ENCODE measurements around the gene GIGYF2. TPM values are rescaled to one million over a fixed set of nuclear protein-coding genes. Genes with fewer than 3 reads are reported as not detected.

Gene GIGYF2
- total RNA-seq, 1 experiment from 2014 or later: 71.1 TPM

GRCh38 chr2:232666051-232666805 lies 30.9 kb upstream of the GIGYF2 start:
- intact Hi-C loops (cut with micrococcal nuclease): no loop called here
- POLR2A ChIA-PET: no interaction called here
- Mint-ChIP-seq H3K9me3 (ENCODE audit: unreplicated experiment) (no peaks in the 10 kb centered on the region), H3K36me3 (ENCODE audit: insufficient read depth, unreplicated experiment) (no peaks in the 10 kb centered on the region), H3K4me1 (ENCODE audit: insufficient read depth, unreplicated experiment) (no peaks in the 10 kb centered on the region), H3K27me3 (ENCODE audit: insufficient read depth, unreplicated experiment) (no peaks in the 10 kb centered on the region), H3K27ac (ENCODE audit: low read depth, unreplicated experiment) (no peak overlapping the region), H3K4me3 (ENCODE audit: unreplicated experiment) (no peak overlapping the region)
- TF ChIP-seq CTCF (IDR thresholded peaks at IDR 0.05; ENCODE audit: unreplicated experiment): no peak
- no TSS peak for BruUV-seq (replicated peaks)
- CTCF ChIA-PET: interaction anchor here (0.6 to 2.1 kb wide), 4 partner anchors 39 to 392 kb away, joined by 3 to 6 read pairs (median 3); no protein-coding TSS in a partner anchor
- DNase-seq (ENCODE audit: unreplicated experiment): no peak

- Mint-ChIP-seq H3K27me3 (ENCODE audit: insufficient read depth, unreplicated experiment) (no peaks in the 10 kb centered on the region), H3K9me3 (ENCODE audit: unreplicated experiment) (no peaks in the 10 kb centered on the region), H3K36me3 (ENCODE audit: insufficient read depth, unreplicated experiment) (no peaks in the 10 kb centered on the region), H3K4me1 (ENCODE audit: insufficient read depth, unreplicated experiment) (no peaks in the 10 kb centered on the region), H3K4me3 (ENCODE audit: unreplicated experiment) (no peak overlapping the region), H3K27ac (ENCODE audit: low read depth, unreplicated experiment) (no peak overlapping the region)
- ChIA-PET CTCF (interaction anchor here (0.6 to 0.7 kb wide), 2 partner anchors 16 to 84 kb away, joined by 3 read pairs; no protein-coding TSS in a partner anchor), POLR2A (interaction anchor here (1.3 kb wide), 1 partner anchor 15 kb away, joined by 3 read pairs; no protein-coding TSS in a partner anchor)
- intact Hi-C loops (cut with micrococcal nuclease): no loop called here
- DNase-seq (ENCODE audit: unreplicated experiment): no peak
- TF ChIP-seq CTCF (IDR thresholded peaks at IDR 0.05; ENCODE audit: unreplicated experiment): no peak
- BruUV-seq (replicated peaks): no TSS peak
Measured at GRCh38 chr2:232667989-232668583, 29.0 kb upstream of the GIGYF2 start.

- DNase-seq (ENCODE audit: unreplicated experiment): peak; percentile 27
- Mint-ChIP-seq H3K9me3 (ENCODE audit: unreplicated experiment) (no peaks in the 10 kb centered on the region), H3K27ac (ENCODE audit: low read depth, unreplicated experiment) (no peak overlapping the region), H3K4me3 (ENCODE audit: unreplicated experiment) (no peak overlapping the region), H3K27me3 (ENCODE audit: insufficient read depth, unreplicated experiment) (no peaks in the 10 kb centered on the region), H3K36me3 (ENCODE audit: insufficient read depth, unreplicated experiment) (no peaks in the 10 kb centered on the region), H3K4me1 (ENCODE audit: insufficient read depth, unreplicated experiment) (no peaks in the 10 kb centered on the region)
- intact Hi-C loops (cut with micrococcal nuclease): no loop called here
- TF ChIP-seq CTCF (IDR thresholded peaks at IDR 0.05; ENCODE audit: unreplicated experiment): no peak
- ChIA-PET POLR2A (interaction anchor here (1.3 kb wide), 1 partner anchor 16 kb away, joined by 3 read pairs; no protein-coding TSS in a partner anchor), CTCF (interaction anchor here (0.6 to 0.7 kb wide), 4 partner anchors 16 to 85 kb away, joined by 3 to 4 read pairs (median 3); no protein-coding TSS in a partner anchor)
- BruUV-seq (replicated peaks): no TSS peak
Measured at GRCh38 chr2:232668805-232669444, 28.2 kb upstream of the GIGYF2 start.

- ChIA-PET CTCF (interaction anchor here (0.5 kb wide), 1 partner anchor 11 kb away, joined by 3 read pairs; no protein-coding TSS in a partner anchor), POLR2A (interaction anchor here (0.6 kb wide), 1 partner anchor 45 kb away, joined by 3 read pairs; no protein-coding TSS in a partner anchor)
- DNase-seq (ENCODE audit: unreplicated experiment): no peak
- H3K36me3 Mint-ChIP-seq (ENCODE audit: insufficient read depth, unreplicated experiment): no peaks in the 10 kb centered on the region
- intact Hi-C loops (cut with micrococcal nuclease): no loop called here
- TF ChIP-seq CTCF (IDR thresholded peaks at IDR 0.05; ENCODE audit: unreplicated experiment): no peak
- no peak overlapping the region for H3K4me3 Mint-ChIP-seq (ENCODE audit: unreplicated experiment)
- H3K9me3 Mint-ChIP-seq (ENCODE audit: unreplicated experiment): no peaks in the 10 kb centered on the region
- no TSS peak for BruUV-seq (replicated peaks)
- H3K4me1 Mint-ChIP-seq (ENCODE audit: insufficient read depth, unreplicated experiment): no peaks in the 10 kb centered on the region
- no peaks in the 10 kb centered on the region for H3K27me3 Mint-ChIP-seq (ENCODE audit: insufficient read depth, unreplicated experiment)
- H3K27ac Mint-ChIP-seq (ENCODE audit: low read depth, unreplicated experiment): no peak overlapping the region
Measured at GRCh38 chr2:232672588-232672987, 24.5 kb upstream of the GIGYF2 start.

Data from MCF 10A (cell line).